ENCODE data around the gene DGUOK. TPM values are rescaled to one million over a fixed set of nuclear protein-coding genes. Genes with fewer than 3 reads are reported as not detected.

The DGUOK gene
- total RNA-seq, 1 experiment from 2014 or later = 100 TPM

GRCh38 chr2:73893764-73894474, 32.8 kb upstream of the DGUOK start:
- ATAC-seq = no peak
- POLR2A ChIA-PET = no interaction called here
- intact Hi-C loops (cut with micrococcal nuclease) = no loop called here
- Histone ChIP-seq H3K79me2 (ENCODE audit: insufficient read depth, low read length) (no peaks in the 10 kb centered on the region), H3K27ac (ENCODE audit: low read depth, low read length) (no peak overlapping the region), H3K4me3 (replicated peaks in 1 of 2; ENCODE audit: low read depth in 1 of 2, low read length in 2 of 2) (no peak overlapping the region), H4K20me1 (ENCODE audit: insufficient read depth) (no peaks in the 10 kb centered on the region), H3K9me3 (ENCODE audit: control insufficient read depth in 1 of 2, insufficient read depth in 1 of 2, low read depth in 1 of 2, low read length in 2 of 2) (no peaks in the 10 kb centered on the region), H2AFZ (ENCODE audit: low read depth, low read length, poor library complexity, severe bottlenecking) (no peak overlapping the region), H3K9me2 (ENCODE audit: insufficient read depth) (no peaks in the 10 kb centered on the region), H3K27me3 (ENCODE audit: insufficient read depth, low read length) (no peaks in the 10 kb centered on the region), H3K36me3 (ENCODE audit: control insufficient read depth in 1 of 2, insufficient read depth in 2 of 2, low read length in 2 of 2) (no peaks in the 10 kb centered on the region), H3K4me1 (ENCODE audit: control insufficient read depth in 1 of 2, insufficient read depth in 2 of 2, low read length in 2 of 2) (peaks cover 0 to 9% of the 10 kb centered on the region in 2 experiments; a peak in 1 of 4 replicates), H3K4me2 (ENCODE audit: low read length) (no peak overlapping the region), H3K9ac (ENCODE audit: low read length) (no peak overlapping the region)
- TF ChIP-seq RAD21 (IDR thresholded peaks at IDR 0.05; ENCODE audit: low read depth) (no peak), ZFX (IDR thresholded peaks at IDR 0.05) (no peak), EZH2phosphoT487 (IDR thresholded peaks at IDR 0.05; ENCODE audit: borderline replicate concordance) (no peak), SRF (IDR thresholded peaks at IDR 0.05; ENCODE audit: low read depth) (no peak), CEBPB (IDR thresholded peaks at IDR 0.05; ENCODE audit: low read depth) (no peak), ZNF274 (IDR thresholded peaks at IDR 0.05; ENCODE audit: low read depth, low read length) (no peak), FOSL1 (IDR thresholded peaks at IDR 0.05; ENCODE audit: low read depth) (no peak), POLR2A (IDR thresholded peaks at IDR 0.05; ENCODE audit: borderline replicate concordance, extremely low read depth, insufficient read depth, insufficient read length) (no peak), CTCF (IDR thresholded peaks at IDR 0.05 in 2 of 3, conservative IDR thresholded peaks at IDR 0.05 in 1 of 3; ENCODE audit: borderline replicate concordance in 1 of 3, insufficient read depth in 1 of 3, low read depth in 2 of 3, low read length in 2 of 3) (no peak), POLR2AphosphoS5 (IDR thresholded peaks at IDR 0.05; ENCODE audit: low read depth, low read length) (no peak), EGR1 (IDR thresholded peaks at IDR 0.05; ENCODE audit: low read depth) (no peak), TCF7L2 (IDR thresholded peaks at IDR 0.05; ENCODE audit: borderline replicate concordance, extremely low read depth, insufficient read depth, insufficient read length) (no peak), SP1 (IDR thresholded peaks at IDR 0.05; ENCODE audit: low read depth) (no peak), YY1 (IDR thresholded peaks at IDR 0.05; ENCODE audit: extremely low read depth, insufficient replicate concordance, low read depth, low read length) (no peak), MAX (IDR thresholded peaks at IDR 0.05) (no peak), JUND (IDR thresholded peaks at IDR 0.05) (no peak), REST (IDR thresholded peaks at IDR 0.05; ENCODE audit: low read depth) (no peak), CBX3 (IDR thresholded peaks at IDR 0.05; ENCODE audit: low read depth) (no peak)
- RAD21 ChIA-PET (ENCODE audit: low non-redundant PET in 1 of 2, low total read pairs in 2 of 2, uncharacterized antibody in 2 of 2, unreplicated experiment in 2 of 2) = no interaction called here
- CTCF ChIA-PET = no interaction called here
- no peak for DNase-seq (ENCODE audit: low read depth, low spot score)
- no TSS peak for BruUV-seq (replicated peaks)

Measured in HCT116 (cell line).